Neural crest cell (in vitro differentiated cells): ENCODE measurements around the gene CXCL8. TPM values are rescaled to one million over a fixed set of nuclear protein-coding genes. Genes with fewer than 3 reads are reported as not detected.

Experiments used
- DNase-seq: peaks from one replicate; pipeline ENCODE4 v3.0.0; 2021; ENCODE audit warnings: low read depth, mixed read lengths, low spot score
- H3K27ac Mint-ChIP-seq: one replicate; pipeline ENCODE4 v1.8.0; 2021; ENCODE audit warnings: mild to moderate bottlenecking, mixed read lengths; ENCODE audit not compliant: unreplicated experiment
- H3K27me3 Mint-ChIP-seq: 2 replicates; pipeline ENCODE4 v1.8.0; 2021; ENCODE audit warnings: low read depth, mild to moderate bottlenecking, mixed read lengths
- H3K36me3 Mint-ChIP-seq: 2 replicates; pipeline ENCODE4 v1.8.0; 2021; ENCODE audit warnings: low read depth, mild to moderate bottlenecking, mixed read lengths
- H3K4me1 Mint-ChIP-seq: 2 replicates; pipeline ENCODE4 v1.8.0; 2021; ENCODE audit warnings: mixed read lengths
- H3K4me3 Mint-ChIP-seq: one replicate; pipeline ENCODE4 v1.8.0; 2021; ENCODE audit warnings: mild to moderate bottlenecking, mixed read lengths
- H3K9me3 Mint-ChIP-seq: 2 replicates; pipeline ENCODE4 v1.8.0; 2021; ENCODE audit warnings: mixed read lengths
- CTCF ChIP-seq: fragments of 200-600 bp; sonication (generic); conservative IDR thresholded peaks from 2 replicates; pipeline ENCODE4 v1.5.0; 2021; ENCODE audit warnings: antibody characterized with exemption, mild to moderate bottlenecking
- total RNA-seq: library from RNA; stranded (reverse); gene quantifications from 2 replicates; pipeline ENCODE4 v1.2.1, GENCODE V29; 2021

Gene CXCL8
- total RNA-seq, 1 donor from 2014 or later: not detected

GRCh38 chr4:73729534-73730165 lies 10.7 kb upstream of the CXCL8 start:
- Mint-ChIP-seq H3K27me3 (no peaks in the 10 kb centered on the region), H3K9me3 (no peaks in the 10 kb centered on the region), H3K4me3 (no peak overlapping the region), H3K27ac (no peak overlapping the region), H3K36me3 (no peaks in the 10 kb centered on the region), H3K4me1 (no peaks in the 10 kb centered on the region)
- peak; percentile 83 for TF ChIP-seq CTCF
- DNase-seq: peak; percentile 40

GRCh38 chr4:73730292-73730691 lies 10.1 kb upstream of the CXCL8 start:
- no peak overlapping the region for H3K27ac Mint-ChIP-seq
- no peaks in the 10 kb centered on the region for H3K27me3 Mint-ChIP-seq

GRCh38 chr4:73730867-73731266 lies 9.5 kb upstream of the CXCL8 start:
- H3K27ac Mint-ChIP-seq: no peak overlapping the region

More at GRCh38 chr4:73730292-73730691, 10.1 kb upstream of the CXCL8 start:
- H3K36me3 Mint-ChIP-seq: no peaks in the 10 kb centered on the region
- no peaks in the 10 kb centered on the region for H3K9me3 Mint-ChIP-seq
- H3K4me3 Mint-ChIP-seq: no peak overlapping the region
- no peaks in the 10 kb centered on the region for H3K4me1 Mint-ChIP-seq
- DNase-seq: no peak
- no peak for TF ChIP-seq CTCF

GRCh38 chr4:73731968-73732610 lies 8.3 kb upstream of the CXCL8 start:
- H3K4me1 Mint-ChIP-seq: no peaks in the 10 kb centered on the region
- TF ChIP-seq CTCF: no peak

More at GRCh38 chr4:73730867-73731266, 9.5 kb upstream of the CXCL8 start:
- TF ChIP-seq CTCF: no peak
- Mint-ChIP-seq H3K4me1 (no peaks in the 10 kb centered on the region), H3K9me3 (no peaks in the 10 kb centered on the region), H3K4me3 (no peak overlapping the region), H3K27me3 (no peaks in the 10 kb centered on the region), H3K36me3 (no peaks in the 10 kb centered on the region)
- no peak for DNase-seq

GRCh38 chr4:73732759-73733431 lies 7.5 kb upstream of the CXCL8 start:
- DNase-seq: no peak
- no peaks in the 10 kb centered on the region for H3K4me1 Mint-ChIP-seq
- TF ChIP-seq CTCF: no peak
- no peaks in the 10 kb centered on the region for H3K27me3 Mint-ChIP-seq
- H3K36me3 Mint-ChIP-seq: no peaks in the 10 kb centered on the region
- H3K27ac Mint-ChIP-seq: no peak overlapping the region
- H3K9me3 Mint-ChIP-seq: no peaks in the 10 kb centered on the region
- H3K4me3 Mint-ChIP-seq: no peak overlapping the region

More at GRCh38 chr4:73731968-73732610, 8.3 kb upstream of the CXCL8 start:
- no peak for DNase-seq
- H3K27ac Mint-ChIP-seq: no peak overlapping the region
- H3K27me3 Mint-ChIP-seq: no peaks in the 10 kb centered on the region
- H3K4me3 Mint-ChIP-seq: no peak overlapping the region
- H3K36me3 Mint-ChIP-seq: no peaks in the 10 kb centered on the region
- H3K9me3 Mint-ChIP-seq: no peaks in the 10 kb centered on the region
